Measurements from ENCODE around the gene FBXL17.

GRCh38 chr5:107832746-107833145 is 549.2 kb downstream of the FBXL17 start:
- TF ChIP-seq ZNF396 (CRISPR knock-in tag; IDR thresholded peaks at IDR 0.05; ENCODE audit: borderline replicate concordance) (no peak), NR2C2 (CRISPR knock-in tag; IDR thresholded peaks at IDR 0.05) (no peak), CTCF (IDR thresholded peaks at IDR 0.05) (no peak), NR3C1 (CRISPR knock-in tag; conservative IDR thresholded peaks at IDR 0.05; ENCODE audit: low read depth) (no peak)

Data from WTC11 (cell line).